ENCODE data around the gene GPC5.
"Not testable (repeated sequence)": the region's sequence is repeated elsewhere in the genome, so short reads cannot be mapped to it uniquely, and the experiment has no call there.

Gene GPC5

DNA sequence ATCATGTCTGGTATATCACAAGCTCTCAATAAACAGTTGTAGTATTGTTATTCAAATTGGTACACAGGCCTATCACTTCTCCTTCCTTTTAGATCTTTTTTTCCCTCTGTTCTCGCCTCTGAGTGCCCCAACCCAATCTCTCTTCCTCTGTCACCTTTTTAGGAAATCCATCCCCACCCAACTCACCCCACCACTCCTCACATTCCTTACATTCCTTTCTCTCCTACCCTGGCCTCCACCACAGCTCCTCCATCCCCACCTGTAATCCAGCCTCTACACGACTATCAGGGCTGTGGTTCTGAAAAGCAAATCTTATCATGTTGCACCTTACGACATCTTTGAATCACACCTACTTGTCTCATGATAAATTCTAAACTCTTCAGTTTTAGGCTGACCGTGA is 1282.8 kb downstream of the GPC5 start:
- Histone ChIP-seq H2AFZ (ENCODE audit: low read depth, low read length, severe bottlenecking) (no peak overlapping the region), H3K4me2 (ENCODE audit: low read depth, low read length, poor library complexity, severe bottlenecking) (no peak overlapping the region), H3F3A (ENCODE audit: insufficient read depth) (no peaks in the 10 kb centered on the region), H3K36me3 (ENCODE audit: low read length) (no peaks in the 10 kb centered on the region), H3K27ac (ENCODE audit: low read depth, low read length) (no peak overlapping the region), H3K9me2 (replicated peaks; ENCODE audit: insufficient read depth, low read length) (no peaks in the 10 kb centered on the region), H3K79me2 (ENCODE audit: insufficient read depth, low read length) (no peaks in the 10 kb centered on the region), H3K9me3 (ENCODE audit: insufficient read depth, low read length) (no peaks in the 10 kb centered on the region), H4K20me1 (ENCODE audit: low read depth, low read length) (no peaks in the 10 kb centered on the region), H3K4me3 (ENCODE audit: insufficient read depth, low read length, poor library complexity, severe bottlenecking) (no peak overlapping the region), H3K9ac (ENCODE audit: low read length) (no peak overlapping the region), H3K27me3 (ENCODE audit: low read length) (no peaks in the 10 kb centered on the region)
- TF ChIP-seq, protein P1, sequence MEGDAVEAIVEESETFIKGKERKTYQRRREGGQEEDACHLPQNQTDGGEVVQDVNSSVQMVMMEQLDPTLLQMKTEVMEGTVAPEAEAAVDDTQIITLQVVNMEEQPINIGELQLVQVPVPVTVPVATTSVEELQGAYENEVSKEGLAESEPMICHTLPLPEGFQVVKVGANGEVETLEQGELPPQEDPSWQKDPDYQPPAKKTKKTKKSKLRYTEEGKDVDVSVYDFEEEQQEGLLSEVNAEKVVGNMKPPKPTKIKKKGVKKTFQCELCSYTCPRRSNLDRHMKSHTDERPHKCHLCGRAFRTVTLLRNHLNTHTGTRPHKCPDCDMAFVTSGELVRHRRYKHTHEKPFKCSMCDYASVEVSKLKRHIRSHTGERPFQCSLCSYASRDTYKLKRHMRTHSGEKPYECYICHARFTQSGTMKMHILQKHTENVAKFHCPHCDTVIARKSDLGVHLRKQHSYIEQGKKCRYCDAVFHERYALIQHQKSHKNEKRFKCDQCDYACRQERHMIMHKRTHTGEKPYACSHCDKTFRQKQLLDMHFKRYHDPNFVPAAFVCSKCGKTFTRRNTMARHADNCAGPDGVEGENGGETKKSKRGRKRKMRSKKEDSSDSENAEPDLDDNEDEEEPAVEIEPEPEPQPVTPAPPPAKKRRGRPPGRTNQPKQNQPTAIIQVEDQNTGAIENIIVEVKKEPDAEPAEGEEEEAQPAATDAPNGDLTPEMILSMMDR (IDR thresholded peaks at IDR 0.05; ENCODE audit: insufficient read depth, low read length, poor library complexity, severe bottlenecking) = no peak
- no peak for TF ChIP-seq EZH2phosphoT487 (conservative IDR thresholded peaks at IDR 0.05; ENCODE audit: low read length)

DNA sequence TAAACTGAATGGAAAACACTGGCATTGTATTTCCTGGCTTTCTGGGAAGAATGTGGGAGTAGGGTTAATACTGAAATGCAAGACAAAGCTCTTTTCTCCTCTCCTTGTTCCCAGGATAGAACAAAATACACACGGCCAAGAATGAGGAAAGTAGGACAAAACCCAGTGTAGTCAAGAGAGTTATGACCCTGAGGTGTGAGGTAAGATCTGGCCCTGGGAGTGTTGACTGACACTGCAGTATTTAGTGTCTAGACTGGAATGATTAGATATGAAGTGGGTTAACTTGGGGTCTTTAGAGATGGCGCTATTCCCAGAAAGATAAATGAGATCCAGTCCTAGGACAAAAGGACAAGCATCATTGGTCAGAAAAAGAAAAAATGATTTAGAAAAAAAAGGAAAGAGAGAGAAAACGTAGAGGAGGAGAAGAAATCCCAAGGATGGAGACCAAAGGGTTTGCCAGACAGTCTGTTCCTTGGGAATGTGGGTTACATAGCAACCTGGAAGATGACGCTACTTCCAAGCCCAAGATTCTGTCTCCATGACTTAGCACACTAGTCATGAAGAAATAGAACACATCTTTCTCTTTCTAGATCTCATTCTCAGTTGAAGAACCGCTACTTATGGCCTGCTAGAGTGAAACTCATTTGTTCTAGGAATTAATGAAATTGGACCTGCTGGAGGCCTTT is 1284.6 kb downstream of the GPC5 start:
- TF ChIP-seq, protein P1 (IDR thresholded peaks at IDR 0.05; ENCODE audit: insufficient read depth, low read length, poor library complexity, severe bottlenecking) = no peak
- TF ChIP-seq EZH2phosphoT487 (conservative IDR thresholded peaks at IDR 0.05; ENCODE audit: low read length) = no peak
- H3K27ac ChIP-seq (ENCODE audit: low read depth, low read length) = no peak overlapping the region

DNA sequence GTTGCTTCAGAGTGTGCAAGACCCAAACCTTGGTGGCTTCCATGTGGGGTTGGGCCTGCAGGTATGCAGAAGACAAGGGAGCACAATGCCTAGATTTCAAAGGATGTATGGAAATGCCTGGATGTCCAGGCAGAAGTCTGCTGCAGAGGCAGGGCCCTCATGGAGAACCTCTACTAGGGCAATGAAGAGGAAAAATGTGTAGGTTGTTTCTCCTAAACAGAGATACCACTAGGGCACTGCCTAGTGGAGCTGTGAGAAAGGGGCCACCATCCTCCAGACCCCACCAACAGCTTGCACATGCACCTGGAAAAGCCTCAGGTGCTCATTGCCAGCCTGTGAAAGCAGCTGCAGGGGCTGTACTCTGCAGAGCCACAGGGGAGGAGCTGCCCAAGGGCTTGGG is 1295.6 kb downstream of the GPC5 start:
- no peak overlapping the region for H3K9ac ChIP-seq (ENCODE audit: low read length)
- H3K4me3 ChIP-seq (ENCODE audit: insufficient read depth, low read length, poor library complexity, severe bottlenecking) = no peak overlapping the region
- no peak overlapping the region for H3K4me2 ChIP-seq (ENCODE audit: low read depth, low read length, poor library complexity, severe bottlenecking)
- no peaks in the 10 kb centered on the region for H3K36me3 ChIP-seq (ENCODE audit: low read length)
- no peak overlapping the region for H3K27ac ChIP-seq (ENCODE audit: low read depth, low read length)
- no peaks in the 10 kb centered on the region for H4K20me1 ChIP-seq (ENCODE audit: low read depth, low read length)
- H3F3A ChIP-seq (ENCODE audit: insufficient read depth) = no peaks in the 10 kb centered on the region
- TF ChIP-seq EZH2phosphoT487 (conservative IDR thresholded peaks at IDR 0.05; ENCODE audit: low read length) = no peak
- TF ChIP-seq, protein P1 (IDR thresholded peaks at IDR 0.05; ENCODE audit: insufficient read depth, low read length, poor library complexity, severe bottlenecking) = no peak
- no peaks in the 10 kb centered on the region for H3K9me3 ChIP-seq (ENCODE audit: insufficient read depth, low read length)
- no peak overlapping the region for H2AFZ ChIP-seq (ENCODE audit: low read depth, low read length, severe bottlenecking)
- H3K9me2 ChIP-seq (replicated peaks; ENCODE audit: insufficient read depth, low read length) = no peaks in the 10 kb centered on the region
- no peaks in the 10 kb centered on the region for H3K27me3 ChIP-seq (ENCODE audit: low read length)
- no peaks in the 10 kb centered on the region for H3K79me2 ChIP-seq (ENCODE audit: insufficient read depth, low read length)

More for the DNA sequence above, 1284.6 kb downstream of the GPC5 start:
- Histone ChIP-seq H3K4me3 (ENCODE audit: insufficient read depth, low read length, poor library complexity, severe bottlenecking) (no peak overlapping the region), H2AFZ (ENCODE audit: low read depth, low read length, severe bottlenecking) (no peak overlapping the region), H3F3A (ENCODE audit: insufficient read depth) (no peaks in the 10 kb centered on the region), H3K9ac (ENCODE audit: low read length) (no peak overlapping the region), H3K9me2 (replicated peaks; ENCODE audit: insufficient read depth, low read length) (no peaks in the 10 kb centered on the region), H3K79me2 (ENCODE audit: insufficient read depth, low read length) (no peaks in the 10 kb centered on the region), H4K20me1 (ENCODE audit: low read depth, low read length) (no peaks in the 10 kb centered on the region), H3K4me2 (ENCODE audit: low read depth, low read length, poor library complexity, severe bottlenecking) (no peak overlapping the region), H3K9me3 (ENCODE audit: insufficient read depth, low read length) (no peaks in the 10 kb centered on the region), H3K36me3 (ENCODE audit: low read length) (no peaks in the 10 kb centered on the region), H3K27me3 (ENCODE audit: low read length) (no peaks in the 10 kb centered on the region)

DNA sequence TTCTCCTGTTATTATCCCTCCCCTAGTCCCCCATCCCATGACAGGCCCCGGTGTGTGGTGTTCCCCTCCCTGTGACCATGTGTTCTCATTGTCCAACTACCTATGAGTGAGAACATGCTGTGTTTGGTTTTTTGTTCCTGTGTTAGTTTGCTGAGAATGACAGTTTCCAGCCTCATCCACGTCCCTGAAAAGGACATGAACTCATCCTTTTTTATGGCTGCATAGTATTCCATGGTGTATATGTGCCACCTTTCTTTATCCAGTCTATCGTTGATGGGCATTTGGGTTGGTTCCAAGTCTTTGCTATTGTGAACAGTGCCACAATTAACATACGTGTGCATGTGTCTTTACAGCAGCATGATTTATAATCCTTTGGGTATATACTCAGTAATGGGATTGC is 1297.4 kb downstream of the GPC5 start:
- not testable (repeated sequence) for H3K4me2 ChIP-seq (ENCODE audit: low read depth, low read length, poor library complexity, severe bottlenecking); H3K27me3 ChIP-seq (ENCODE audit: low read length); H3K4me3 ChIP-seq (ENCODE audit: insufficient read depth, low read length, poor library complexity, severe bottlenecking); H3K9me3 ChIP-seq (ENCODE audit: insufficient read depth, low read length); H4K20me1 ChIP-seq (ENCODE audit: low read depth, low read length); H3K36me3 ChIP-seq (ENCODE audit: low read length); H3K9me2 ChIP-seq (replicated peaks; ENCODE audit: insufficient read depth, low read length); H2AFZ ChIP-seq (ENCODE audit: low read depth, low read length, severe bottlenecking); H3K9ac ChIP-seq (ENCODE audit: low read length); H3F3A ChIP-seq (ENCODE audit: insufficient read depth); H3K79me2 ChIP-seq (ENCODE audit: insufficient read depth, low read length); H3K27ac ChIP-seq (ENCODE audit: low read depth, low read length)

Measured in SU-DHL-6 (cell line).